Mucosa of descending colon (tissue), 3 donors: Measurements from ENCODE around the gene SIMC1. TPM values are rescaled to one million over a fixed set of nuclear protein-coding genes. Genes with fewer than 3 reads are reported as not detected.

ENCODE experiments used
- ATAC-seq: fragments of 200-7000 bp; cut with Tn5 transposase; one replicate; pipeline ENCODE4 v1.9.1; 2020; ENCODE audit warnings: mild to moderate bottlenecking, moderate library complexity
- DNase-seq, 3 donors: peaks; one replicate each; pipeline ENCODE4 v3.0.0-alpha.2; 2020
- H3K36me3 ChIP-seq: fragments of 200-600 bp; one replicate; pipeline ENCODE4 v1.8.0; 2021; ENCODE audit warnings: low read depth, mild to moderate bottlenecking
- H3K4me1 ChIP-seq: fragments of 200-600 bp; one replicate; pipeline ENCODE4 v1.8.0; 2021; ENCODE audit warnings: low read depth, mild to moderate bottlenecking
- H3K4me3 ChIP-seq: fragments of 200-600 bp; one replicate; pipeline ENCODE4 v1.8.0; 2021; ENCODE audit warnings: mild to moderate bottlenecking
- H3K9me3 ChIP-seq: fragments of 200-600 bp; one replicate; pipeline ENCODE4 v1.8.0; 2021; ENCODE audit warnings: mild to moderate bottlenecking
- intact Hi-C, 2 donors: fragments of 100-400 bp; cut with DNase I in 1 of 2; cut with micrococcal nuclease in 1 of 2; formaldehyde crosslinking; loops; one replicate each; pipeline versions ENCODE4 v1.11.0 to v1.11.1; 2022; cut with DNase I, micrococcal nuclease
- total RNA-seq, 3 donors: library from RNA; stranded (reverse); fragmentation: NEBNext Ultra II Directional in 2 of 3; extraction: Animal tissue kit (Norgen Biotek cat#: 25700) in 2 of 3; gene quantifications; one replicate each; pipeline versions ENCODE4 v1.2.1 to v1.2.4, GENCODE V29; 2021 to 2023
- TF ChIP-seq, protein P1 (sequence below): fragments of 200-600 bp; IDR thresholded peaks from one replicate; pipeline ENCODE4 v1.8.0; 2022; ENCODE audit warnings: antibody characterized with exemption, mild to moderate bottlenecking
- donor health status: DM: no; HTN: no; CAD: no; lungs with moderate emphysema.
- donor health status: DM: no; HTN: no; CAD: no.
- donor health status: DM: no; HTN: yes; CAD: no.

Gene SIMC1
- total RNA-seq, 3 donors from 2014 or later: 22.5 to 26.7 (median 26.0) TPM

DNA sequence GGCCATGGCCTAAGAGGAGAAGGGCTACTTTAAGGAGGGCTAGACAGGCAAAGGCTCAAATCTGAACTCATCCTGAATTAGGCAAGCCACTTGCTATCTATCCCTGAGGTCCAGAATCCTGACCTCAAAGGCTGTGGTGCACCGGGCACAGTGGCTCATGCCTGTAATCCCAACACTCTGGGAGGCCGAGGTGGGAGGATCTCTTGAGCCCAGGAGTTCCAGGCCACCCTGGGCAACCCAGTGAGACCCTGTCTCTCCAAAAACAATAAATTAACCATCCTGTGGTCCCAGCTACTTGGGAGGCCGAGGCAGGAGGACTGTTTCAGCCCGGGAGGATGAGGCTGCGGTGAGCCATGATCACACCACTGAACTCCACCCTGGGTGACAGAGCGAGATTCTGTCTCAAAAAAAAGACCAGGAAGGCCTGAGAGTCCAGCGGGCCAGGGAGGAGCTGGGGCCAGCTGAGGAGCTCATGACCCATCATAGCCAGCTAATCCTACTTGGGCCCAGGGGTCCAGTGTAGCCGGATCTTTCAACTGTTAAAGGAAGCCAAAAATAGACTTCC lies 146.2 kb downstream of the SIMC1 start:
- peak in 1 of 3 donors; percentile 8 for DNase-seq
- no peaks in the 10 kb centered on the region for H3K9me3 ChIP-seq
- intact Hi-C loops: no loop called here
- peaks cover 11% of the 10 kb centered on the region for H3K4me1 ChIP-seq
- no peak for ATAC-seq
- H3K4me3 ChIP-seq: no peak overlapping the region
- TF ChIP-seq, protein P1, sequence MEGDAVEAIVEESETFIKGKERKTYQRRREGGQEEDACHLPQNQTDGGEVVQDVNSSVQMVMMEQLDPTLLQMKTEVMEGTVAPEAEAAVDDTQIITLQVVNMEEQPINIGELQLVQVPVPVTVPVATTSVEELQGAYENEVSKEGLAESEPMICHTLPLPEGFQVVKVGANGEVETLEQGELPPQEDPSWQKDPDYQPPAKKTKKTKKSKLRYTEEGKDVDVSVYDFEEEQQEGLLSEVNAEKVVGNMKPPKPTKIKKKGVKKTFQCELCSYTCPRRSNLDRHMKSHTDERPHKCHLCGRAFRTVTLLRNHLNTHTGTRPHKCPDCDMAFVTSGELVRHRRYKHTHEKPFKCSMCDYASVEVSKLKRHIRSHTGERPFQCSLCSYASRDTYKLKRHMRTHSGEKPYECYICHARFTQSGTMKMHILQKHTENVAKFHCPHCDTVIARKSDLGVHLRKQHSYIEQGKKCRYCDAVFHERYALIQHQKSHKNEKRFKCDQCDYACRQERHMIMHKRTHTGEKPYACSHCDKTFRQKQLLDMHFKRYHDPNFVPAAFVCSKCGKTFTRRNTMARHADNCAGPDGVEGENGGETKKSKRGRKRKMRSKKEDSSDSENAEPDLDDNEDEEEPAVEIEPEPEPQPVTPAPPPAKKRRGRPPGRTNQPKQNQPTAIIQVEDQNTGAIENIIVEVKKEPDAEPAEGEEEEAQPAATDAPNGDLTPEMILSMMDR: no peak
- H3K36me3 ChIP-seq: no peaks in the 10 kb centered on the region

DNA sequence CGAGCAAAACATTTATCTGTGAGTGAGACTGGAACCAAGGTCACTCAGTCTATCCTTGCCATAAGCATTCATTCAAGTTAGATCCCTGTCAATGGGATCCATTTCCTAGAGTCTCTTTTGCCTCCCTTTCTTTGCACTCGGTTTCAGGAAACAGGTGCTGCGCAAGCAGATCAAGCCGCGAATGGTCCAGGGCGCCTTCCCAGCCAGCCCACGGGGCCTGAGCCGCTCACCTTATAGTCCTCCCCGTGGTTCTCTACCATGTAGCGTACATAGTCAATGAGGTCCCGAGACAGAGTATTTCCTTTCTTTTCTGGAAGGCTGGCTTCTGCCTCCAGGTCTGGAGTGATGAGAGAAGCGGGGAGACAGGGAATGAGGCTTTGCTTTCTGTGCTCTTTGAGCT lies 146.8 kb downstream of the SIMC1 start:
- Histone ChIP-seq H3K4me1 (peaks cover 15% of the 10 kb centered on the region), H3K4me3 (no peak overlapping the region), H3K9me3 (no peaks in the 10 kb centered on the region), H3K36me3 (no peaks in the 10 kb centered on the region)
- DNase-seq: peak in 1 of 3 donors; percentile 18
- TF ChIP-seq, protein P1: no peak
- ATAC-seq: no peak
- intact Hi-C loops: no loop called here

DNA sequence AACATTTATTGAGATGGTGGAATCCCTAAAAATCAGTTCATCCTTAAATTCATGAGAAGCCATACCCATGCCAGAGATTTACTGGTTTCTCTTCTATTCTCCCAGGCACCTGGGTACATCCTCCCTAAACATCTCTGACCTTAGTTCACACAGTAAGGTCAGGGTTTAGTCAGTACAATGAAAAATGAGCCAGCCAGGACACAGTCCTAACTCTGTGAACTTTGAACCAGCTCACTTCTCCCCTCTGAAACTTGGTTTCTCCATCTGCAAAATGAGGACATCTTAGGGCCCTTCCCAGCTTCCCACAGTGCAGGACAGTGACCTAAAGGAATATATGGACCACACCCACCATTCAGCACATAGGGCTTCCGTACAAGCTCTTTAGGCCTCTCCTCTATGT lies 148.3 kb downstream of the SIMC1 start:
- TF ChIP-seq, protein P1: no peak
- Histone ChIP-seq H3K36me3 (no peaks in the 10 kb centered on the region), H3K4me3 (no peak overlapping the region), H3K9me3 (no peaks in the 10 kb centered on the region), H3K4me1 (peaks cover 16% of the 10 kb centered on the region)
- no peak for DNase-seq
- ATAC-seq: no peak
- intact Hi-C loops: no loop called here

DNA sequence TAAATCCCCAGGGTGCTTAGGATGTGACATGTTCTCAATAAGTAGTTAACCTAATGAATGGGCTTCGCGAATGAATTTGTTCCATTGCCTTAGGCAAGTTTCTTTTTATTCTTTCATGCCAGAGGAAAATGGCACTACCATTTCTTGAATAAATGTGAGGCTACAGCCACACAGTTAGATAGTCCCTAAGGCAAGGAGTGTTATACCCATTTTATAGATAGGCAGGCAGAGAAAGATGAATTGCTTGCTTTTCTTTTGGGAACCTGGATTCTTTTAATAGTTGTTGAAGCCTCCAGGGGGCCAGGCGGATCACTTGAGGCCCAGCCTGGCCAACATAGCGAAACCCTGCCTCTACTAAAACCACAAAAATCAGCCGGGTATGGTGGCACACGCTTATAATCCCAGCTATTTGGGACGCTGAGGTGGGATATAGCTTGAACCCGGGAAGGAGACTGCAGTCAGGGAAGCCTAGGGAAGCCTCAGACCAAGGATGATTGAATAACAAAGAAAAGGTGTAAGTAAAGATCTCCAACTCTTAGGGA lies 149.2 kb downstream of the SIMC1 start:
- ATAC-seq (no peak), DNase-seq (peak in 1 of 3 donors; percentile 17)
- H3K9me3 ChIP-seq: no peaks in the 10 kb centered on the region
- intact Hi-C loops: no loop called here
- H3K36me3 ChIP-seq: no peaks in the 10 kb centered on the region
- H3K4me3 ChIP-seq: no peak overlapping the region
- TF ChIP-seq, protein P1: no peak
- peaks cover 16% of the 10 kb centered on the region for H3K4me1 ChIP-seq

DNA sequence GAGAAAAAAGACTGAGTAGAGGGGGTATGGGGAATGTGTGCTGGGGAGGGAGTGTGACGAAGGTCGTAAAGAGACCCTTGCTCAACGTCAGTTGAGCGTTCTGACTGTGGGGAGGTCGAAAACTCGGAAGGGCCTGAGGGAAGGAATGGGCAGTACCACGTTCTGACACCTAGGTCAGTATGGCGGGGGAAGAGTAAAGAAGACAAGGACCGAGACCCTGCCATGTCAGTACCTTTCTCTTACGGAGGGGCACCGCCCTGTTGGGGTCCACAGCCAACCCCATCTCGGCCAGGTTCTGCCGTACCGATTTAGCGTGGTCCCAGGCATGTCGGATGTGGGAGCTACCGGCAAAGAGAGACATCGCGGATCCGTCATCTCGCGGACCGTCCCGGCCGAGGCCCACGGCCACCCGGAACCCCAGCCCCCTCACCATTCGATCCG lies 149.8 kb downstream of the SIMC1 start:
- TF ChIP-seq, protein P1: no peak
- H3K4me3 ChIP-seq: peak overlapping the region; percentile 63
- no peaks in the 10 kb centered on the region for H3K36me3 ChIP-seq
- no peak for DNase-seq
- ATAC-seq: no peak
- no peaks in the 10 kb centered on the region for H3K9me3 ChIP-seq
- intact Hi-C loops: no loop called here
- H3K4me1 ChIP-seq: peaks cover 16% of the 10 kb centered on the region
